ENCODE measurements around the gene DIP2C. TPM values are rescaled to one million over a fixed set of nuclear protein-coding genes. Genes with fewer than 3 reads are reported as not detected.
"Not testable (repeated sequence)": the region's sequence is repeated elsewhere in the genome, so short reads cannot be mapped to it uniquely, and the experiment has no call there.

DIP2C gene
- total RNA-seq, 1 donor from 2014 or later, result 10.1 TPM

GRCh38 chr10:368579-369220, 320.8 kb downstream of the DIP2C start:
- no peak for DNase-seq (ENCODE audit: low spot score)
- Mint-ChIP-seq H3K27ac (peak overlapping the region; percentile 79), H3K4me3 (no peak overlapping the region), H3K4me1 (peaks cover 20% of the 10 kb centered on the region), H3K27me3 (ENCODE audit: insufficient read depth, low read depth) (no peaks in the 10 kb centered on the region), H3K36me3 (peaks cover 34% of the 10 kb centered on the region), H3K9me3 (peaks cover 2% of the 10 kb centered on the region)
- Histone ChIP-seq H4K20me1 (ENCODE audit: low read depth) (no peaks in the 10 kb centered on the region), H3K9me3 (ENCODE audit: low read depth) (no peaks in the 10 kb centered on the region), H3K4me2 (no peak overlapping the region), H3F3A (ENCODE audit: low read depth) (no peaks in the 10 kb centered on the region), H3K4me3 (no peak overlapping the region), H3K79me2 (ENCODE audit: low read depth) (no peaks in the 10 kb centered on the region), H3K36me3 (no peaks in the 10 kb centered on the region), H3K4me1 (peaks cover 8% of the 10 kb centered on the region), H2AFZ (replicated peaks) (no peak overlapping the region), H3K9ac (no peak overlapping the region), H3K27me3 (no peaks in the 10 kb centered on the region), H3K27ac (no peak overlapping the region)
- TF ChIP-seq EZH2phosphoT487 (IDR thresholded peaks at IDR 0.05), result no peak
- TF ChIP-seq EZH2 (IDR thresholded peaks at IDR 0.05), result no peak
- no peak for TF ChIP-seq CTCF (IDR thresholded peaks at IDR 0.05)

- not testable (repeated sequence) for H3K36me3 ChIP-seq
These were observed 321.4 kb downstream of the DIP2C start for GRCh38 chr10:368107-368506.

GRCh38 chr10:367636-368035, 321.8 kb downstream of the DIP2C start:
- Histone ChIP-seq H3K79me2 (ENCODE audit: low read depth) (no peaks in the 10 kb centered on the region), H2AFZ (replicated peaks) (no peak overlapping the region), H3F3A (ENCODE audit: low read depth) (no peaks in the 10 kb centered on the region), H3K27me3 (no peaks in the 10 kb centered on the region), H3K36me3 (no peaks in the 10 kb centered on the region), H3K4me2 (no peak overlapping the region), H4K20me1 (ENCODE audit: low read depth) (no peaks in the 10 kb centered on the region), H3K9ac (no peak overlapping the region), H3K4me1 (no peaks in the 10 kb centered on the region), H3K9me3 (ENCODE audit: low read depth) (no peaks in the 10 kb centered on the region), H3K27ac (no peak overlapping the region), H3K4me3 (no peak overlapping the region)
- Mint-ChIP-seq H3K9me3 (peaks cover 2% of the 10 kb centered on the region), H3K36me3 (peaks cover 35% of the 10 kb centered on the region), H3K4me1 (peaks cover 10% of the 10 kb centered on the region), H3K4me3 (no peak overlapping the region), H3K27me3 (ENCODE audit: insufficient read depth, low read depth) (no peaks in the 10 kb centered on the region), H3K27ac (peak overlapping the region; percentile 89)
- DNase-seq (ENCODE audit: low spot score), result no peak
- no peak for TF ChIP-seq EZH2phosphoT487 (IDR thresholded peaks at IDR 0.05)
- no peak for TF ChIP-seq CTCF (IDR thresholded peaks at IDR 0.05)
- no peak for TF ChIP-seq EZH2 (IDR thresholded peaks at IDR 0.05)

More at GRCh38 chr10:368107-368506, 321.4 kb downstream of the DIP2C start:
- not testable (repeated sequence) for H3K27ac ChIP-seq; H4K20me1 ChIP-seq (ENCODE audit: low read depth); H3F3A ChIP-seq (ENCODE audit: low read depth); H3K4me3 Mint-ChIP-seq; DNase-seq (ENCODE audit: low spot score); H2AFZ ChIP-seq (replicated peaks); H3K27me3 Mint-ChIP-seq (ENCODE audit: insufficient read depth, low read depth); H3K79me2 ChIP-seq (ENCODE audit: low read depth); H3K9ac ChIP-seq; H3K4me3 ChIP-seq; H3K9me3 ChIP-seq (ENCODE audit: low read depth); H3K4me2 ChIP-seq; H3K9me3 Mint-ChIP-seq; H3K27ac Mint-ChIP-seq; H3K4me1 ChIP-seq; H3K27me3 ChIP-seq
- peaks cover 14% of the 10 kb centered on the region for H3K4me1 Mint-ChIP-seq
- H3K36me3 Mint-ChIP-seq, result peaks cover 33% of the 10 kb centered on the region

- H3K9ac ChIP-seq, result no peak overlapping the region
- no peaks in the 10 kb centered on the region for H3F3A ChIP-seq (ENCODE audit: low read depth)
- no peak overlapping the region for H3K27ac Mint-ChIP-seq
- no peaks in the 10 kb centered on the region for H4K20me1 ChIP-seq (ENCODE audit: low read depth)
- no peak overlapping the region for H3K4me2 ChIP-seq
- H3K27me3 ChIP-seq, result no peaks in the 10 kb centered on the region
- H3K36me3 ChIP-seq, result no peaks in the 10 kb centered on the region
- H3K4me1 ChIP-seq, result no peaks in the 10 kb centered on the region
- H3K4me3 ChIP-seq, result no peak overlapping the region
- DNase-seq (ENCODE audit: low spot score), result no peak
- H3K9me3 ChIP-seq (ENCODE audit: low read depth), result no peaks in the 10 kb centered on the region
- TF ChIP-seq CTCF (IDR thresholded peaks at IDR 0.05) (no peak), EZH2phosphoT487 (IDR thresholded peaks at IDR 0.05) (no peak), EZH2 (IDR thresholded peaks at IDR 0.05) (no peak)
- peaks cover 2% of the 10 kb centered on the region for H3K9me3 Mint-ChIP-seq
- peaks cover 17% of the 10 kb centered on the region for H3K4me1 Mint-ChIP-seq
- H2AFZ ChIP-seq (replicated peaks), result no peak overlapping the region
- H3K79me2 ChIP-seq (ENCODE audit: low read depth), result no peaks in the 10 kb centered on the region
- H3K27ac ChIP-seq, result no peak overlapping the region
- H3K36me3 Mint-ChIP-seq, result peaks cover 40% of the 10 kb centered on the region
- H3K27me3 Mint-ChIP-seq (ENCODE audit: insufficient read depth, low read depth), result no peaks in the 10 kb centered on the region
- no peak overlapping the region for H3K4me3 Mint-ChIP-seq
These were observed 323.3 kb downstream of the DIP2C start for GRCh38 chr10:366186-366585.

Measured in neural progenitor cell (in vitro differentiated cells).